Hematopoietic multipotent progenitor cell (in vitro differentiated cells): ENCODE measurements around the gene C3orf70. TPM values are rescaled to one million over a fixed set of nuclear protein-coding genes. Genes with fewer than 3 reads are reported as not detected.

Experiments used
- DNase-seq, 3 donors: peaks; one replicate each; pipeline ENCODE4 v3.0.0-alpha.2; 2011 to 2015; ENCODE audit warnings: low read depth in 2 of 3, low spot score in 2 of 3
- total RNA-seq: library from RNA; depleted of rRNA; stranded (reverse); fragments of >200 nt; gene quantifications from one replicate; pipeline ENCODE4 v1.2.3, GENCODE V29; 2012

C3orf70 gene
- total RNA-seq, 1 donor, result under 0.01 TPM

- DNase-seq, result no peak
Measured at GRCh38 chr3:185089751-185090150, 63.1 kb downstream of the C3orf70 start.

DNA sequence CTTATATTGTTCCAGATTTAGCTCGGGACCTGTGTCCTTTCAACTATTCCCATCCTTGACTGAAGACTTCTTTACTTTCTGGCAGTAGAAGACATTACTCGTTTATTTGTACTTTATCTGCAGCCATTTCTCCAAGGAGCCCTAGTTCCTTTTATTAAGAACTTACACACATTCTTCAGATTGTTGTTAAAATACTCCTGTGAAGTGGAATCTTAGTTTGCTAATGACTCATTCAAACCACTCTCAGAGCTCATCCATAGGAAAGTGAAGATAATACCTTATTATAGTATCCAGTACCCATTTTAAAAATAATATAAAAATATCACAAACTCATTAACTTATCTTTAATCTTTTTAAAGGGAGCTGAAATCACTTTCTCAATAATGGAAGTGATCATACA, 63.5 kb downstream of the C3orf70 start:
- DNase-seq, result no peak

DNA sequence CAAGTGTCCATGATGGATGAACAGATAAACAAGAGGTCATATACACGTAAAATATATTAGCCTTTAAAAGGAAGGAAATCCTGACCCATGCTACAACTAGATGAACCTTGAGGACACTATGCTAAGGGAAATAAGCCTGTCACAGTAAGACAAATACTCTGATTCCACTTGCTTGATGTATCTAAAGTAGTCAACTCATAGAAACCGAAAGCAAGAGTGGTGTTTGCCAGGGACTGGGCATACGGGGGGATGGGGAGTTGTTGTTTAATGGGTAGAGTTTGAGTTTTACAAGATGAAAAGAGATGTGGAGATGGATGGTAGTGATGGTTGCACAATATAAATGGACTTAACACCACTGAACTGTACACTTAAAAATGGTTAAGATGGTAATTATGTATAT, 65.4 kb downstream of the C3orf70 start:
- DNase-seq, result no peak

DNA sequence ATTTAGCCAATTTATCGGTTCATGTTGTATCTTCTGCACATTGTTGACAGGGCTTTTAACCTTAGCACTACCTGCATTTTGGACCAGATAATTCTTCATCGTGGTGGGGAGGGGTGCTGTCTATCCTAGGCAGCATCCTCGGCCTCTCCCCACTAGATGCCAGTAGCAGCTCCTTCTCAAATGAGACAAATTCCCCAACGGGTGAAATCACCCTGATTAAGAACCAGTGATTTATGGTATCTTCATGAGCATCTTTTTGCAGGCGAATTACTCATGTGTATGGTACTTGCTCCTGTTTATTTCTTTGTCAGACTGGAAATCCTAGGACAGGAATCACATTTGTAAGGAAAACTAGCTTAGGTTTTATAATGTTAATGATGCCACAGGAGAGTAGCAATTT, 68.0 kb downstream of the C3orf70 start:
- DNase-seq, result no peak

- DNase-seq, result no peak
Measured at GRCh38 chr3:185084402-185084801, 68.5 kb downstream of the C3orf70 start.

- no peak for DNase-seq
Measured at GRCh38 chr3:185082829-185083228, 70.0 kb downstream of the C3orf70 start.

- no peak for DNase-seq
Measured at GRCh38 chr3:185082149-185082548, 70.7 kb downstream of the C3orf70 start.

GRCh38 chr3:185081521-185081920, 71.3 kb downstream of the C3orf70 start:
- no peak for DNase-seq

DNA sequence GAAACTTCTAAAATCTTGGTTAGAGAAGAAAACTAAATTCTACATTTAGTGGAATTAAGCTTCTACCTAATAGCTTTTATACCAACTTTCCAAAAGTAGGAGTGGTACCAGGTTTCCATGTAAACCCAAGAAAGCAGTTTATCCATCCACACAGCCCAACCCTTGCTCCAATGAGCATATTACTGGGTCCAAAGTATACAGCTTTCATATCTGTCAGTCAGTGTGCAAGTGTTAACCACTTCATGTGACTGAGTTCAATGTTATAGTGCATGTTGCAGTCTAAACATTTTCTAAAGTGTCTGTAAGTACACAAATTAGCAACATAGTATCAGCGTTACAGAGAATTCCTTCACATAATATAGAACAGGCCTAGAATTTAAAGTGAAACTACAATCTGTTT, 73.2 kb downstream of the C3orf70 start:
- DNase-seq, result no peak

DNA sequence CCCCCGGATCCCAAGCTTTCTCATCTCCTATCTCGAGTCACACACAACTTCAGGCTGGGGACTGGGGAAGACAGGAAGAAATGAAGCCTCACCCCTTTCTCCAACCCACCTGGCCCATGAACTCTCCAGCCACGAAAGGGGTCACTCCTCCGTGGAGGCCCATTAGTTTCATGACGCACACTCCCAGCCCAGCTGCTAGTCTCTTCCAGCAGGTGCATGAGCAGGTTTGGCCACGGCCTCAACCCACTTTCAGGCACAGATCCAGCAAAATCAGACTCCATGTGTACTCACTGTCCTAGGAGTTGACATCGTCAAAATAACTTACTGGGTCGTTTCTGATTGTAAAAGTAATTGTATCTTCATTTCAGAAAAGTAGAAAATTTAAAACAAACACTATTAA, 76.6 kb downstream of the C3orf70 start:
- DNase-seq, result no peak

- DNase-seq, result no peak
Measured at GRCh38 chr3:185075547-185075946, 77.3 kb downstream of the C3orf70 start.

GRCh38 chr3:185071287-185071800, 81.5 kb downstream of the C3orf70 start:
- DNase-seq, result no peak

DNA sequence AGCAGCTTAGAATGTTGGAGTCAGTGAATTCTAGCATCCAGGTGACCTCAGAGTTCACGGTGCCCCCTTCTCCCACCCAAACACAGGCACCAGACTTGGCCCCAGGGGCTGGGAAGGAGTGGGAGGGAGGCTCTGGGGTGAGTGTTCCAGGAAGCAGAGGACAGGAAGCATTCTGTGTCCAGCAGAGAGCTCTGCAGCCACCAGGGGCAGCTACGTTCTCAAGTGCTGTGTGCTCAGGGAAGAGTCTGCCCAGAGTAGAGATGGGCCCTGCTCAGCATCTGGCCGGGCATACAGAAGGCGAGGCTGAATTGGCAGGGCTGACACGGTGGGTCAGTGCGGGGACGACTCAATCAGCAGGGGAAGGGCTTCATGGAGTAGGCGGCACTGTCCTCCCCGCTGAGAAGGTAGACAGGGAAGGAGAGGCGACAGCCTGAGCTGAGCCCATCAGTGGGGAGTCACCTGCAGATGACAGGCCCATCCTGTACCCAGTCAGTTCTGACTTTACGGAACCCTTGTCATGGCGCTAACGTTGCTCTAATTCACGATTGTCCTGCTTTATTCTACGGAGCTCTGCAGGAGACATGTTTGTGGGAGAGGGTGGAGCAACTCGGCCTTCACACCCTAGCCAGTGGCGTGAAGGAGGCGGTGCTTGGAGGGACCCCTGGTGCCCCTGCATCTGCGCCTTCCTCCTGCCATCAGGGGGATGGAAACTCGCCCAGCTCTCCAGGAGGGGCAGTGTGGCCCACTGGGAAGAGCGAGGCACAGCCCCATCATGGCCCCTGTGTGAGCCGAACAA, 82.2 kb downstream of the C3orf70 start:
- DNase-seq, result no peak

DNA sequence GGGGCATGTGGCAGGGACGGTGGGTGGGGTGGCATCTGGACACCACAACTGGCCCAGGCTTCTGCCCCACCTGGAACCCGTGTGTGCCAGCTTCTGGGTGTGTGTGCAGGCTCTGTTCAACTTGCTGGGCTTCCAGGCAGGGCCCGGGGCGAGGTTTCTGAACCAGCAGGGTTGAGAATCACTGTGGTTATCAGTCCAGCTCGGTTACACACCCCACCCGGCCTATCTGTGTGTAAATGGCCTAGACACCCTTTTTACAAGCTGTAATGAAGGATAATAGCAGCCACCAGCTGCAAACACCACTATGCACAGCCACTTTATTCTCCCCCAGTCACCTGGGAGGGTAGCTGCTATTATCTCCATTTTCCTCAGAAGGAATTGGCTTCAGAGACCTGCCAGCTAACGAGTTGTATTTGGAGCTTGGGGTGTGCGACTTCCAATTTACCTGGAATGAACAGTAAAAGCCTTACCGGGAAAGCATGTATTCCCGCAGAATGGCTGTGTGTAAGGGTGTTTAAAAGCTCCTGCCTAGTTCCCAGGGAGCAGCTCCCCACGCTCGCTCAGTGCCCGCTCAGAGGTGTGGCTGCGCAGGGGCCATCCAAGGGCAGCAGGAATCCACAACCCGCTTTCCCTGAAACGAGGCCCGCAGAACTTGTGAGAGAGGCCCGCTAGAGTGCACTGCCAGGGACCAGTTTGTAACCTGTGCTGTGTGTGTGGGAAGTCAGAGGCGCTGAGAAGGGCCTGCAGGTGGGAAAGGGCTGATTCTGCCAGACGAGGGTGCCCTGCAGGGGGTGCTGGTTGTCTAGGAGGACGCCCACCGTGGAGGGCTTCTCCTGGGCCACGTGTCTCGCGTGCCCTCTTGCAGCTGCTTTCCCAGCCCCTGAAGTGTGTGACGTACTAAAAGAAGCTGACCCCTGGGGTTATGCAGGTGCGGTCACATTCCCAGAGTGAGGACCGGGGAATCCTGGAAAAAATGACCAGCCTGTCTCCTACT, 83.5 kb downstream of the C3orf70 start:
- DNase-seq, result no peak

DNA sequence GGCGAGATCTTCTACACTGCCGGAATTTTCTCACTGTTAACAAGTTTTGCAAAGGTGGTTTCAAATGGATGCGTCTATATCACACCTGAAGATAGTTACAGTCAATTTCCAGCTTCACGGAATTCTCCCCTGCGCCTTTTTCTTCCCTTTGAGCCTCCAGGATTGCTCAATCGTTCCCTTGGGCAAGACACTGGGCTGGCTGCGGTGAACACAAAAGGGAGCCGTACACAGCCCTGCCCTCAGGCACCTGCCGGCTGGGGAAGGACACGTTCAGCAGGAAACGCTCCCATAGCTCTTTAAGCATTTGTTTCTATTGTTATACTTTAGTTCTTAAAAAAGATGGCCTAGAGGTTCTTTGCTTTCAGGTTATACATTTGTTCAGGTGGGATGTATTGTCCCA, 85.7 kb downstream of the C3orf70 start:
- no peak for DNase-seq

DNA sequence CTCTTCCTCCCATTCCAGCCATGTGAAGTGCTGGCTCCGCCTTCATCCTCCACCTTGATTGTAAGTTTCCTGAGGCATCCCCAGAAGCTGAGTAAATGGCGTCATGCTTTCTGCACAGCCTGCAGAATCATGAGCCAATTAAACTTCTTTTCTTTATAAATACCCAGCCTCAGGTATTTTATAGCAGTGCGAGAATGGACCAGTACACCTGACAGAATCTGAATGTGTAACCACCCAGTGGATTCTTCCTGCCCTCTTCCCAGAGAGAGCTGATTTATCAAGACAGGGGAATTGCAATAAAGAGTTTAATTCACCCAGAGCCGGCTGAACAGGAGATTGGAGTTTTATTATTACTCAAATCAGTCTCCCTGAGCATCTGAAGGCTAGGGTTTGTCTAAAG, 86.6 kb downstream of the C3orf70 start:
- DNase-seq, result no peak

GRCh38 chr3:185065059-185065458, 87.8 kb downstream of the C3orf70 start:
- no peak for DNase-seq

GRCh38 chr3:185063431-185063830, 89.4 kb downstream of the C3orf70 start:
- DNase-seq, result no peak

- DNase-seq, result no peak
Measured at GRCh38 chr3:185062191-185062590, 90.7 kb downstream of the C3orf70 start.

DNA sequence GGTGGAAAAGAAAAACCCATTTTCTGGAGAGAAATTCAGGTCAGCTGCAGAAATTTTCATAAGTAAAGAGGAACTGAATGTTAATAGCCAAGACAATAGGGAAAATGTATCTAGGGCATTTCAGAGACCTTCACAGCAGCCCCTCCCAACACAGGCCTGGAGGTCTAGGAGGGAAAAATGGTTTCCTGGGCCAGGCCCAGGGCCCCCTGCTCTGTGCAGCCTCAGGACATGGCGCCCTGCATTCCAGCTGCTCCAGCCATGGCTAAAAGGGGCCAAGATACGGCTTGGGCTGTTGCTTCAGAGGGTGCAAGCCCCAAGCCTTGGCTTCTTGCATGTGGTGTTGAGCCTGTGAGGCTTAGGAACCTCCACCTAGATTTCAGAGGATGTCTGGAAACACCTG, 92.2 kb downstream of the C3orf70 start:
- DNase-seq, result no peak

DNA sequence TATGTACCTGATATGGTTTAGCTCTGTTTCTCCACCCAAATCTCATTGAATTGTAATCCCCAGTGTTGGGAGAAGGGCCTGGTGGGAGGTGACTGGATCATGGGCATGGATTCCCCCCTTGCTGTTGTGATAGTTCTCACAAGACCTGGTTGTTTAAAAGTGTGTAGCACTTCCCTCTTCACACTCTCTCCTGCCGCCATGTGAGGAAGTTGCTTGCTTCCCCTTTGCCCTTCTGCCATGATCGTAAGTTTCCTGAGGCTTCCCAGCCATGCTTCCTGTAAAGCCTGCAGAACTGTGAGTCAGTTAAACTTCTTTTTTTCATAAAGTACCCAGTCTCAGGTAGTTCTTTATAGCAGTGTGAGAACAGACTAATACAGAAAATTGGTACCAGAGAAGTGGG, 93.1 kb downstream of the C3orf70 start:
- DNase-seq, result no peak

- DNase-seq, result no peak
Measured at GRCh38 chr3:185058796-185059195, 94.1 kb downstream of the C3orf70 start.
